K562 (cell line): ENCODE measurements around the gene HEY2.
A peak's percentile ranks its signal among the peaks of the same experiment; 100 is the strongest.

ENCODE experiments used
- ATF4 ChIP-seq: fragments of 450-650 bp; formaldehyde crosslinking; IDR thresholded peaks from 2 replicates; pipeline ENCODE4 v1.4.0; 2022; ENCODE audit warnings: mild to moderate bottlenecking, moderate library complexity
- BCL6 ChIP-seq: fragments of 250-450 bp; sonication (Bioruptor Pico); IDR thresholded peaks from 2 replicates; pipeline ENCODE4 v1.4.0; 2020
- CBX1 ChIP-seq: sonication (generic); IDR thresholded peaks from 2 replicates; pipeline ENCODE4 v1.6.1; 2016; ENCODE audit warnings: antibody characterized with exemption, low read depth, mild to moderate bottlenecking
- CEBPB ChIP-seq: fragments of 450-650 bp; IDR thresholded peaks from 2 replicates; pipeline ENCODE4 v1.6.1; 2016; ENCODE audit warnings: missing genetic modification characterization, missing compliant biosample characterization
- DDX20 ChIP-seq: fragments of 450-650 bp; IDR thresholded peaks from 2 replicates; pipeline ENCODE4 v1.6.1; 2016; ENCODE audit warnings: missing genetic modification characterization, low read depth, mild to moderate bottlenecking, missing compliant biosample characterization, moderate library complexity
- FOXP1 ChIP-seq: sonication (generic); formaldehyde crosslinking; IDR thresholded peaks from 2 replicates; pipeline ENCODE4 v1.8.0; 2022; ENCODE audit warnings: mild to moderate bottlenecking, missing genetic modification reagents
- GTF2A2 ChIP-seq: IDR thresholded peaks from 2 replicates; pipeline ENCODE4 v1.6.1; 2016; ENCODE audit warnings: mild to moderate bottlenecking, missing genetic modification characterization, missing compliant biosample characterization
- HDAC6 ChIP-seq: IDR thresholded peaks from 2 replicates; pipeline ENCODE4 v1.6.1; 2012; ENCODE audit warnings: low read depth, mild to moderate bottlenecking, control low read depth, inconsistent platforms, low read length, moderate library complexity
- HMGN3 ChIP-seq: IDR thresholded peaks from 2 replicates; pipeline ENCODE4 v1.6.1; 2011; ENCODE audit warnings: borderline replicate concordance, low read depth, mild to moderate bottlenecking, mixed read lengths, low read length; ENCODE audit not compliant: insufficient read length; ENCODE audit errors: extremely low read depth
- KDM4B ChIP-seq, 2 experiments: fragments of 450-650 bp in 1 of 2; sonication (generic) in 1 of 2; IDR thresholded peaks; 2 replicates each; pipeline ENCODE4 v1.6.1; 2016 to 2017; ENCODE audit warnings: borderline replicate concordance in 2 of 2, antibody characterized with exemption in 1 of 2, low read depth in 1 of 2, mild to moderate bottlenecking in 1 of 2
- MTA3 ChIP-seq: fragments of 450-650 bp; formaldehyde crosslinking; IDR thresholded peaks from 2 replicates; pipeline ENCODE4 v1.6.1; 2017; ENCODE audit warnings: mild to moderate bottlenecking, borderline replicate concordance
- ZNF253 ChIP-seq: fragments of 250-450 bp; sonication (Bioruptor Pico); conservative IDR thresholded peaks from 2 replicates; pipeline ENCODE4 v1.6.1; 2021; ENCODE audit warnings: mild to moderate bottlenecking
- TF ChIP-seq, protein P1 (sequence below), 3 experiments: IDR thresholded peaks in 2 of 3; conservative IDR thresholded peaks in 1 of 3; 2 replicates each; pipeline ENCODE4 v1.5.1; 2011 to 2012; ENCODE audit warnings: low read length in 3 of 3, mild to moderate bottlenecking in 3 of 3, control low read depth in 2 of 3, improper control_type of control experiment in 1 of 3, inconsistent platforms in 1 of 3, low read depth in 1 of 3, mixed read lengths in 1 of 3, moderate library complexity in 1 of 3; ENCODE audit not compliant: insufficient read depth in 2 of 3
- TF ChIP-seq, protein P2 (sequence below), 2 experiments: fragments of 450-650 bp in 1 of 2; IDR thresholded peaks; 2 replicates each; pipeline ENCODE4 v1.6.1; 2011 to 2017; ENCODE audit warnings: low read depth in 2 of 2, antibody characterized with exemption in 1 of 2, borderline replicate concordance in 1 of 2, low read length in 1 of 2, mild to moderate bottlenecking in 1 of 2, mixed read lengths in 1 of 2; ENCODE audit not compliant: control insufficient read depth in 1 of 2

DNA sequence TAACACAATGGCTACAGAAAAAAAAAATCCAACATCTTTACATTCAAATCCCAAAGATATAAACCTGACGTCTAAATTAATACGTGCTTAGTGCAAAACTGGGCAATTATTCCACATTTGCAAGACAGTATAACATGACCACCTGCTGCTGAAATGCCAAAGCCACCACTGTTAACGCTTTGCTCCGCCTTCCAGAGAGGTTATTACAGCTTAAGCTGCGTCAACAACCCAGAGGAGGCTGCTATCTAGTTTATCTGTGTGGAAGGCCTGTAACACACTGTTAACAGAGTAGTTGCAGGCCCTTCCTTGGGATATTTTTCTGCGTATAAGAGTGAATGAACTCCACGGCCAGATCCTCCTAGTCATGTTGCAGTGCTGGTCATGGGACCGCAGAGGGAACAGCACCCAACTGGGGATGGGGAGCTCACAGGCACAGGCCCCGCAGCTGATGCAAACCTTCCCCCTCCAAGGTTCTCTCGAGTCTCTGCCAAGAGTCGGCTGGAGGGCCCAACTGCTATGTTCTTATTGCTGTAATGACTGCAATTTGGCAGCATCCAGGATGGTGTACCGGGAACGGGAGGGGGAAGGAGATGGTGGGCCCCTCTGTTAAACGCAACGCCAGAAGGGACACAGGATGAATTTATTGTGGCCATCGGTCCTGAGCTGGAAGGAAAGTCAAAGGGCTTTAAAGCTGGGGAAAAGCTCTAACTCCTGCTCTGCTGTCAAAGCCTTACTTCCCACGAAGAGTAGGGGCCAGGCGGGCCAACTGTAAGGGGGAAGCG, 40.3 kb downstream of the HEY2 start:
- TF ChIP-seq, protein P1, sequence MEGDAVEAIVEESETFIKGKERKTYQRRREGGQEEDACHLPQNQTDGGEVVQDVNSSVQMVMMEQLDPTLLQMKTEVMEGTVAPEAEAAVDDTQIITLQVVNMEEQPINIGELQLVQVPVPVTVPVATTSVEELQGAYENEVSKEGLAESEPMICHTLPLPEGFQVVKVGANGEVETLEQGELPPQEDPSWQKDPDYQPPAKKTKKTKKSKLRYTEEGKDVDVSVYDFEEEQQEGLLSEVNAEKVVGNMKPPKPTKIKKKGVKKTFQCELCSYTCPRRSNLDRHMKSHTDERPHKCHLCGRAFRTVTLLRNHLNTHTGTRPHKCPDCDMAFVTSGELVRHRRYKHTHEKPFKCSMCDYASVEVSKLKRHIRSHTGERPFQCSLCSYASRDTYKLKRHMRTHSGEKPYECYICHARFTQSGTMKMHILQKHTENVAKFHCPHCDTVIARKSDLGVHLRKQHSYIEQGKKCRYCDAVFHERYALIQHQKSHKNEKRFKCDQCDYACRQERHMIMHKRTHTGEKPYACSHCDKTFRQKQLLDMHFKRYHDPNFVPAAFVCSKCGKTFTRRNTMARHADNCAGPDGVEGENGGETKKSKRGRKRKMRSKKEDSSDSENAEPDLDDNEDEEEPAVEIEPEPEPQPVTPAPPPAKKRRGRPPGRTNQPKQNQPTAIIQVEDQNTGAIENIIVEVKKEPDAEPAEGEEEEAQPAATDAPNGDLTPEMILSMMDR (IDR thresholded peaks at IDR 0.05 in 2 of 3, conservative IDR thresholded peaks at IDR 0.05 in 1 of 3; ENCODE audit: insufficient read depth in 2 of 3, low read depth in 1 of 3, low read length in 3 of 3) = peak in 1 of 3 experiments; percentile 3; a peak in 1 of 6 replicates
- TF ChIP-seq KDM4B (IDR thresholded peaks at IDR 0.05; ENCODE audit: borderline replicate concordance in 2 of 2, low read depth in 1 of 2) (no peak), CBX1 (no peak; the same call in 1 of the 2 replicates), HDAC6 (no peak), DDX20 (tag) (no peak), ATF4 (CRISPR knock-in tag) (peak; percentile 65), HMGN3 (no peak), CEBPB (tag) (peak; percentile 57; the same call in 1 of the 2 replicates), BCL6 (CRISPR knock-in tag) (no peak), MTA3 (no peak), GTF2A2 (tag) (no peak), ZNF253 (no peak), FOXP1 (CRISPR knock-in tag) (peak; percentile 83; the same call in 1 of the 2 replicates)
- TF ChIP-seq, protein P2, sequence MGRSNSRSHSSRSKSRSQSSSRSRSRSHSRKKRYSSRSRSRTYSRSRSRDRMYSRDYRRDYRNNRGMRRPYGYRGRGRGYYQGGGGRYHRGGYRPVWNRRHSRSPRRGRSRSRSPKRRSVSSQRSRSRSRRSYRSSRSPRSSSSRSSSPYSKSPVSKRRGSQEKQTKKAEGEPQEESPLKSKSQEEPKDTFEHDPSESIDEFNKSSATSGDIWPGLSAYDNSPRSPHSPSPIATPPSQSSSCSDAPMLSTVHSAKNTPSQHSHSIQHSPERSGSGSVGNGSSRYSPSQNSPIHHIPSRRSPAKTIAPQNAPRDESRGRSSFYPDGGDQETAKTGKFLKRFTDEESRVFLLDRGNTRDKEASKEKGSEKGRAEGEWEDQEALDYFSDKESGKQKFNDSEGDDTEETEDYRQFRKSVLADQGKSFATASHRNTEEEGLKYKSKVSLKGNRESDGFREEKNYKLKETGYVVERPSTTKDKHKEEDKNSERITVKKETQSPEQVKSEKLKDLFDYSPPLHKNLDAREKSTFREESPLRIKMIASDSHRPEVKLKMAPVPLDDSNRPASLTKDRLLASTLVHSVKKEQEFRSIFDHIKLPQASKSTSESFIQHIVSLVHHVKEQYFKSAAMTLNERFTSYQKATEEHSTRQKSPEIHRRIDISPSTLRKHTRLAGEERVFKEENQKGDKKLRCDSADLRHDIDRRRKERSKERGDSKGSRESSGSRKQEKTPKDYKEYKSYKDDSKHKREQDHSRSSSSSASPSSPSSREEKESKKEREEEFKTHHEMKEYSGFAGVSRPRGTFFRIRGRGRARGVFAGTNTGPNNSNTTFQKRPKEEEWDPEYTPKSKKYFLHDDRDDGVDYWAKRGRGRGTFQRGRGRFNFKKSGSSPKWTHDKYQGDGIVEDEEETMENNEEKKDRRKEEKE (IDR thresholded peaks at IDR 0.05; ENCODE audit: borderline replicate concordance in 1 of 2, control insufficient read depth in 1 of 2, low read depth in 2 of 2, low read length in 1 of 2) = no peak
